ENCODE data around the gene UTP3. TPM values are rescaled to one million over a fixed set of nuclear protein-coding genes. Genes with fewer than 3 reads are reported as not detected.
"Not testable (repeated sequence)": the region's sequence is repeated elsewhere in the genome, so short reads cannot be mapped to it uniquely, and the experiment has no call there.

The UTP3 gene
- total RNA-seq, 1 experiment from 2014 or later, result 16.4 TPM

GRCh38 chr4:70728091-70728490 lies 39.8 kb downstream of the UTP3 start:
- DNase-seq, result no peak
- H3K9me2 ChIP-seq (ENCODE audit: insufficient read depth), result no peaks in the 10 kb centered on the region
- H3K4me3 ChIP-seq, result no peak overlapping the region
- H3K4me2 ChIP-seq, result no peak overlapping the region
- H3K36me3 ChIP-seq (ENCODE audit: low read depth), result no peaks in the 10 kb centered on the region
- POLR2A ChIA-PET (ENCODE audit: unreplicated experiment), result no interaction called here
- no peak overlapping the region for H3K27ac ChIP-seq
- BruUV-seq (replicated peaks), result no TSS peak
- H3F3A ChIP-seq (ENCODE audit: insufficient read depth, low read depth), result no peaks in the 10 kb centered on the region
- CTCF ChIA-PET, result no interaction called here
- no peak overlapping the region for H2AFZ ChIP-seq
- H3K27me3 ChIP-seq (ENCODE audit: insufficient read depth, low read depth), result no peaks in the 10 kb centered on the region
- intact Hi-C loops (cut with micrococcal nuclease; ENCODE audit: unreplicated experiment), result no loop called here
- no peaks in the 10 kb centered on the region for H3K9me3 ChIP-seq (ENCODE audit: insufficient read depth, low read depth)
- no peaks in the 10 kb centered on the region for H3K4me1 ChIP-seq (replicated peaks; ENCODE audit: insufficient read depth)
- H4K20me1 ChIP-seq (ENCODE audit: insufficient read depth), result no peaks in the 10 kb centered on the region
- no peak for TF ChIP-seq EZH2 (IDR thresholded peaks at IDR 0.05; ENCODE audit: low read depth)
- TF ChIP-seq CTCF (conservative IDR thresholded peaks at IDR 0.05), result no peak
- no peaks in the 10 kb centered on the region for H3K79me2 ChIP-seq (ENCODE audit: low read depth)

GRCh38 chr4:70732878-70733277 lies 44.5 kb downstream of the UTP3 start:
- H3K27me3 ChIP-seq (ENCODE audit: insufficient read depth, low read depth); DNase-seq; H2AFZ ChIP-seq; H3K27ac ChIP-seq; intact Hi-C loops (cut with micrococcal nuclease; ENCODE audit: unreplicated experiment); H3K9me2 ChIP-seq (ENCODE audit: insufficient read depth); H3K4me2 ChIP-seq; POLR2A ChIA-PET (ENCODE audit: unreplicated experiment); H3F3A ChIP-seq (ENCODE audit: insufficient read depth, low read depth); CTCF ChIA-PET; H4K20me1 ChIP-seq (ENCODE audit: insufficient read depth); H3K9me3 ChIP-seq (ENCODE audit: insufficient read depth, low read depth); H3K4me1 ChIP-seq (replicated peaks; ENCODE audit: insufficient read depth); BruUV-seq (replicated peaks); H3K4me3 ChIP-seq; H3K79me2 ChIP-seq (ENCODE audit: low read depth); H3K36me3 ChIP-seq (ENCODE audit: low read depth): not testable (repeated sequence)

GRCh38 chr4:70734168-70734954 lies 46.0 kb downstream of the UTP3 start:
- no peaks in the 10 kb centered on the region for H3K79me2 ChIP-seq (ENCODE audit: low read depth)

More at GRCh38 chr4:70734168-70734954, 46.0 kb downstream of the UTP3 start:
- peaks cover 4% of the 10 kb centered on the region; the same call in 1 of the 2 replicates for H3K4me1 ChIP-seq (replicated peaks; ENCODE audit: insufficient read depth)
- H3K27me3 ChIP-seq (ENCODE audit: insufficient read depth, low read depth), result no peaks in the 10 kb centered on the region
- no TSS peak for BruUV-seq (replicated peaks)
- no peak overlapping the region for H2AFZ ChIP-seq
- H4K20me1 ChIP-seq (ENCODE audit: insufficient read depth), result no peaks in the 10 kb centered on the region
- peak overlapping the region; percentile 50 for H3K27ac ChIP-seq
- H3K9me2 ChIP-seq (ENCODE audit: insufficient read depth), result no peaks in the 10 kb centered on the region
- H3K4me2 ChIP-seq, result peak overlapping the region; percentile 46
- H3K36me3 ChIP-seq (ENCODE audit: low read depth), result no peaks in the 10 kb centered on the region
- H3K9me3 ChIP-seq (ENCODE audit: insufficient read depth, low read depth), result no peaks in the 10 kb centered on the region
- intact Hi-C loops (cut with micrococcal nuclease; ENCODE audit: unreplicated experiment), result no loop called here
- H3K4me3 ChIP-seq, result no peak overlapping the region
- peak in 1 of 2 experiments; percentile 3 for DNase-seq
- CTCF ChIA-PET, result no interaction called here
- TF ChIP-seq EZH2 (IDR thresholded peaks at IDR 0.05; ENCODE audit: low read depth), result no peak
- TF ChIP-seq CTCF (conservative IDR thresholded peaks at IDR 0.05), result no peak
- H3F3A ChIP-seq (ENCODE audit: insufficient read depth, low read depth), result peaks cover 3% of the 10 kb centered on the region; the same call in 1 of the 2 replicates
- POLR2A ChIA-PET (ENCODE audit: unreplicated experiment), result interaction anchor here (0.5 to 0.9 kb wide), 7 partner anchors 8 to 65 kb away, joined by 3 to 8 read pairs (median 4); no protein-coding TSS in a partner anchor
